Fibroblast of skin of left quadriceps (primary cell): ENCODE results near the gene HOXA11.

Source experiments
- DNase-seq, 2 experiments: peaks; one replicate each; pipeline ENCODE4 v3.0.0-alpha.2; 2013; ENCODE audit warnings: low read depth in 2 of 2

Gene HOXA11

GRCh38 chr7:27205325-27206280 lies 20.6 kb upstream of the HOXA11 start:
- no peak for DNase-seq

- no peak for DNase-seq
Observed at GRCh38 chr7:27204851-27205322, 19.9 kb upstream of the HOXA11 start.

GRCh38 chr7:27203964-27204594 lies 19.0 kb upstream of the HOXA11 start:
- DNase-seq = no peak

- DNase-seq = no peak
Observed at GRCh38 chr7:27203365-27203953, 18.4 kb upstream of the HOXA11 start.

GRCh38 chr7:27202862-27203134 lies 17.8 kb upstream of the HOXA11 start:
- no peak for DNase-seq

GRCh38 chr7:27202018-27202861 lies 17.2 kb upstream of the HOXA11 start:
- DNase-seq = no peak

GRCh38 chr7:27201580-27202017 lies 16.6 kb upstream of the HOXA11 start:
- DNase-seq = no peak

- DNase-seq = no peak
Observed at GRCh38 chr7:27200761-27201579, 15.9 kb upstream of the HOXA11 start.

GRCh38 chr7:27199849-27200760 lies 15.1 kb upstream of the HOXA11 start, which contains the start of gene HOXA13:
TSS of gene HOXA13 (minus strand) at chr7:27200091. CDS start at chr7:27200077, 14 bp downstream.
- no peak for DNase-seq

- DNase-seq = no peak
Observed at GRCh38 chr7:27198871-27199801, 14.1 kb upstream of the HOXA11 start.

- no peak for DNase-seq
Observed at GRCh38 chr7:27198138-27198841, 13.3 kb upstream of the HOXA11 start.

GRCh38 chr7:27197137-27198042 lies 12.4 kb upstream of the HOXA11 start:
- no peak for DNase-seq

GRCh38 chr7:27196287-27196767 lies 11.3 kb upstream of the HOXA11 start:
- no peak for DNase-seq

GRCh38 chr7:27194686-27195379 lies 9.8 kb upstream of the HOXA11 start:
- DNase-seq = no peak

GRCh38 chr7:27194002-27194352 lies 8.9 kb upstream of the HOXA11 start:
- no peak for DNase-seq

GRCh38 chr7:27193335-27194001 lies 8.4 kb upstream of the HOXA11 start:
- DNase-seq = no peak
